Smooth muscle cell (in vitro differentiated cells): ENCODE measurements around the gene SLC9C1. TPM values are rescaled to one million over a fixed set of nuclear protein-coding genes. Genes with fewer than 3 reads are reported as not detected.
A peak's percentile ranks its signal among the peaks of the same experiment; 100 is the strongest.

Experiments
- DNase-seq: peaks from one replicate; lab custom pipeline; 2025; ENCODE audit not compliant: unreplicated experiment; lab: John Stamatoyannopoulos, UW
- H2AFZ ChIP-seq: fragments of 200-600 bp; sonication (generic); 2 replicates; pipeline ENCODE4 v1.6.0; 2016; ENCODE audit warnings: antibody characterized with exemption, low read depth, mild to moderate bottlenecking
- H3F3A ChIP-seq: fragments of 200-600 bp; sonication (generic); 2 replicates; pipeline ENCODE4 v1.6.0; 2017; ENCODE audit warnings: antibody characterized with exemption, low read depth
- H3K27ac ChIP-seq: fragments of 200-600 bp; sonication (generic); 2 replicates; pipeline ENCODE4 v1.5.1; 2016; ENCODE audit warnings: low read depth, mild to moderate bottlenecking
- H3K27me3 ChIP-seq: fragments of 200-600 bp; sonication (generic); 2 replicates; pipeline ENCODE4 v1.6.1; 2016; ENCODE audit warnings: low read depth, mild to moderate bottlenecking
- H3K36me3 ChIP-seq: fragments of 200-600 bp; sonication (generic); 2 replicates; pipeline ENCODE4 v1.5.1; 2016; ENCODE audit warnings: low read depth
- H3K4me1 ChIP-seq: fragments of 200-600 bp; sonication (generic); 2 replicates; pipeline ENCODE4 v1.5.1; 2016; ENCODE audit warnings: low read depth
- H3K4me2 ChIP-seq: fragments of 200-600 bp; sonication (generic); 2 replicates; pipeline ENCODE4 v1.6.0; 2016; ENCODE audit warnings: mild to moderate bottlenecking
- H3K4me3 ChIP-seq: fragments of 200-600 bp; sonication (generic); 2 replicates; pipeline ENCODE4 v1.5.1; 2016; ENCODE audit warnings: mild to moderate bottlenecking
- H3K79me2 ChIP-seq: fragments of 200-600 bp; sonication (generic); 2 replicates; pipeline ENCODE4 v1.6.0; 2016; ENCODE audit warnings: low read depth, mild to moderate bottlenecking
- H3K9ac ChIP-seq: fragments of 200-600 bp; sonication (generic); 2 replicates; pipeline ENCODE4 v1.6.0; 2016; ENCODE audit warnings: low read depth
- H3K9me3 ChIP-seq: fragments of 200-600 bp; sonication (generic); replicated peaks from 2 replicates; pipeline ENCODE4 v1.5.1; 2016; ENCODE audit warnings: low read depth
- H4K20me1 ChIP-seq: fragments of 200-600 bp; sonication (generic); 2 replicates; pipeline ENCODE4 v1.6.0; 2016; ENCODE audit warnings: low read depth
- WGBS: methylation state at CpG from one replicate; pipeline ENCODE4 v1.1.7; 2016; ENCODE audit warnings: low lambda C conversion rate; 5-methylcytosine and 5-hydroxymethylcytosine counted together
- polyA plus RNA-seq: library from polyadenylated mRNA; unstranded; fragments of >200 nt; fragmentation: Nextera tagmentation; extraction: Ambion mirVana; gene quantifications from 2 replicates; pipeline ENCODE4 v1.2.1, GENCODE V29; 2016
- total RNA-seq: library from RNA; depleted of rRNA; stranded (reverse); fragments of >200 nt; gene quantifications from 2 replicates; pipeline ENCODE4 v1.2.3, GENCODE V29; 2014
- TF ChIP-seq, protein P1 (sequence below): fragments of 200-600 bp; sonication (generic); IDR thresholded peaks from 2 replicates; pipeline ENCODE4 v1.5.1; 2017; ENCODE audit warnings: borderline replicate concordance, mild to moderate bottlenecking, antibody characterized with exemption; ENCODE audit not compliant: insufficient read depth, poor library complexity, severe bottlenecking

The SLC9C1 gene
- total and polyA plus RNA-seq, 2 experiments from 2014 or later = not detected

DNA sequence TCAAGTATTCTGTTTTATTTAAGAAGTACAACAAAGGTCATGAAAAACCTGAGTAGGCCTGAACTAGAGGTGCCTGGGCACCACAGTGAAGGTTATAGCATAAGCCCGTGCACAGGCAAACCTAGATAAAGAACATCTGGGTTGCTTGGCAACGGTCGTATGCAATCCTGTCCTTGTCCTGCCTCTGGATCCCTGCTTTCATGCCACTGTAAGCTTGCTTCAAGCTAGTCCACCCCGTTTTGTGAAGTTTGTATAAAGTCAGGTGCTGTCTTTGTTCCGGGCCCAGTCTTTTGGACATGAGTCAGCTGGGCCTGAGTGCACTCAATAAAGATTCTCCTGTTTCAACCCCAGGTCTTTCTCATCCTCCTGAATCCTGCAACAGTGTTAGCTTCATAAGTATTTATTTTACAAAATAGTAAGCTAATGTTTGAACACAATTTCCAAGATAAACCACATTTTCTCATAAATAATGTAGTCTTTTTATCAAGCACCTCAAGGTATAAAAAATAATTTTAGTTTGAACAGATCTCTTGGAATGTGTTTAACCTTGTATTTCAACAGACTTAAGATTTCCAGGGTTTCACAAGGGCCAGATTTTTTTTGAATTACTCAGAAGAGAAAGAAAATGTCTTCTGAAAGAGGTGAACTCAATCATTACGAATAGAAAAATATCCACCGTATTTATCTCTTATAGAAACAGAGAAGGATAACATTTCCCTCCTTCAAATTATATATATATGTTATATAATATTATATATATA, 14.3 kb upstream of the SLC9C1 start:
- Histone ChIP-seq H3K79me2 (no peaks in the 10 kb centered on the region), H3K4me2 (peak overlapping the region; percentile 0), H3K9ac (peak overlapping the region; percentile 30), H4K20me1 (no peaks in the 10 kb centered on the region), H3K4me1 (peaks cover 36% of the 10 kb centered on the region), H2AFZ (no peak overlapping the region), H3K36me3 (no peaks in the 10 kb centered on the region), H3K4me3 (no peak overlapping the region), H3K27me3 (no peaks in the 10 kb centered on the region), H3F3A (no peaks in the 10 kb centered on the region), H3K27ac (peak overlapping the region; percentile 71), H3K9me3 (no peaks in the 10 kb centered on the region)
- WGBS = 38% methylated on average over 7 of the region's 7 CpGs
- no peak for DNase-seq
- TF ChIP-seq, protein P1, sequence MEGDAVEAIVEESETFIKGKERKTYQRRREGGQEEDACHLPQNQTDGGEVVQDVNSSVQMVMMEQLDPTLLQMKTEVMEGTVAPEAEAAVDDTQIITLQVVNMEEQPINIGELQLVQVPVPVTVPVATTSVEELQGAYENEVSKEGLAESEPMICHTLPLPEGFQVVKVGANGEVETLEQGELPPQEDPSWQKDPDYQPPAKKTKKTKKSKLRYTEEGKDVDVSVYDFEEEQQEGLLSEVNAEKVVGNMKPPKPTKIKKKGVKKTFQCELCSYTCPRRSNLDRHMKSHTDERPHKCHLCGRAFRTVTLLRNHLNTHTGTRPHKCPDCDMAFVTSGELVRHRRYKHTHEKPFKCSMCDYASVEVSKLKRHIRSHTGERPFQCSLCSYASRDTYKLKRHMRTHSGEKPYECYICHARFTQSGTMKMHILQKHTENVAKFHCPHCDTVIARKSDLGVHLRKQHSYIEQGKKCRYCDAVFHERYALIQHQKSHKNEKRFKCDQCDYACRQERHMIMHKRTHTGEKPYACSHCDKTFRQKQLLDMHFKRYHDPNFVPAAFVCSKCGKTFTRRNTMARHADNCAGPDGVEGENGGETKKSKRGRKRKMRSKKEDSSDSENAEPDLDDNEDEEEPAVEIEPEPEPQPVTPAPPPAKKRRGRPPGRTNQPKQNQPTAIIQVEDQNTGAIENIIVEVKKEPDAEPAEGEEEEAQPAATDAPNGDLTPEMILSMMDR = no peak

DNA sequence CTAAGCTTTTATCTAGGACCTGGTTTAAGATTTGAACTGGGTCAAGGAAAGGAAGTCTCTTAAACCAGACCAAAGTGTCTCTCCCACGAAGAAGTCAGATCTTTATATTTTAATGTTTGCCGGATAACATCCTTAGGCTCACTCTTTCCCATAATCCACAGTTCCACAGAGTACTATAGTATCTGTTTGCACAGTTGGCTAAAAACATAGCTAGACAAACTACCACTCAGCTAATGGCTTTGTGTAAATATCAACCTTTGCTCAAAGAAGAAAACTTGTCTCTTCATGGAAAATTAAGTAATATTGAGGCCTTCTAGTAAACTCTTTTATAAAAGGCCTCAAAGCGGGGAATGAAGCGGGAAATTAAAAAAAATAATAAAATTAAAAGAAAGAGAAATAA, 13.5 kb upstream of the SLC9C1 start:
- WGBS = 70% methylated on average over 4 of the region's 4 CpGs
- Histone ChIP-seq H2AFZ (no peak overlapping the region), H3K9me3 (no peaks in the 10 kb centered on the region), H3K9ac (no peak overlapping the region), H3K27me3 (no peaks in the 10 kb centered on the region), H3K4me1 (peaks cover 40% of the 10 kb centered on the region), H3K4me2 (no peak overlapping the region), H3K36me3 (no peaks in the 10 kb centered on the region), H4K20me1 (no peaks in the 10 kb centered on the region), H3K79me2 (no peaks in the 10 kb centered on the region), H3F3A (no peaks in the 10 kb centered on the region), H3K4me3 (no peak overlapping the region), H3K27ac (peak overlapping the region; percentile 71)
- TF ChIP-seq, protein P1 = no peak
- no peak for DNase-seq

DNA sequence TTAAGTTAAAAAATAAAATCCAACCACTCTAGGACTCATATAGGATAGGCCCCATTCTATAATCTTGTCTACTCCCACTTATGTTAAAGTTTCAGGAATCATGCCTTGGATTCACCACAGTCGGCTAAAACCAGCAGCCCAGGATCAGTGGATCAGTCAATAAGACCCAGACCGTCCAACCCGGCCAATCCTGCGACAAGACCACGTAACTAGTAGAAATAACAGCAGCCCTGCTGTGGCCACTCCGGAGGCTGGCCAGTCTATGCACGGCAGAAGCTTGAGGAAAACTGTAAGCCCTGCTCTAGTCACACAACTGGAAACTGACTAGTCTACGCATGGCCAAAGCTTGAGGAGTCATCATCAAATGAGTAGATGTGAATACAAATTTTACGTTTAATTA, 12.8 kb upstream of the SLC9C1 start:
- Histone ChIP-seq H3K27me3 (no peaks in the 10 kb centered on the region), H3K4me2 (no peak overlapping the region), H3K4me3 (no peak overlapping the region), H3F3A (no peaks in the 10 kb centered on the region), H3K9ac (no peak overlapping the region), H3K36me3 (no peaks in the 10 kb centered on the region), H2AFZ (no peak overlapping the region), H3K9me3 (no peaks in the 10 kb centered on the region), H4K20me1 (no peaks in the 10 kb centered on the region), H3K4me1 (peaks cover 43% of the 10 kb centered on the region), H3K27ac (no peak overlapping the region), H3K79me2 (no peaks in the 10 kb centered on the region)
- WGBS = 90% methylated on average over 9 of the region's 9 CpGs
- DNase-seq = no peak
- TF ChIP-seq, protein P1 = no peak

DNA sequence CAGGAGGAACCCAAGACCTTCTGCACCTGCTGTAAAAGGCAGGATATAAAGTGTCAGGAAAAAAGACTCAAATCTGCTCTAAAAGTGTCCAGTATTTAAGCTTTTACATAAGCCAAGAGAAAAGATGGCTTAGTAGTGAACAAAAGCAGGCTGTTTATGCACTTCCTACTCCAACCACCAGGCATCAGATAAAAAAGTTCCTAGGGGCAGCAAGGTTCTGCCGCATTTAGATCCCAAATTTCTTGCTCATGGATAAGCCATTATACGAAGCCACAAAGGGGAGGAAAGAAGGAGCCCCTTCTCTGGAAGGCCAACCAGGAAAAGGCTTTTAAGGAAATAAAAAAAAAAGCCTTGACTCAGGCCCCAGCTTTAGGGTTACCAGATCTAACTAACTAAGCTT, 10.6 kb upstream of the SLC9C1 start:
- no peaks in the 10 kb centered on the region for H3K79me2 ChIP-seq
- no peak for DNase-seq
- no peaks in the 10 kb centered on the region for H3K36me3 ChIP-seq
- peak overlapping the region; percentile 99 for H2AFZ ChIP-seq
- WGBS = 39% methylated on average over 2 of the region's 2 CpGs
- no peaks in the 10 kb centered on the region for H3K27me3 ChIP-seq
- no peaks in the 10 kb centered on the region for H3K9me3 ChIP-seq
- TF ChIP-seq, protein P1 = peak; percentile 25
- peak overlapping the region; percentile 68 for H3K4me3 ChIP-seq
- no peak overlapping the region for H3K27ac ChIP-seq
- peaks cover 4% of the 10 kb centered on the region for H3F3A ChIP-seq
- H3K4me2 ChIP-seq = peak overlapping the region; percentile 89
- no peaks in the 10 kb centered on the region for H4K20me1 ChIP-seq
- no peak overlapping the region for H3K9ac ChIP-seq
- H3K4me1 ChIP-seq = peaks cover 43% of the 10 kb centered on the region
